Measurements from ENCODE around the gene NOL12. TPM values are rescaled to one million over a fixed set of nuclear protein-coding genes. Genes with fewer than 3 reads are reported as not detected.

The NOL12 gene
- polyA plus RNA-seq, 3 donors: 21.2 to 23.2 (median 22.4) TPM

- no peak for DNase-seq
These were observed 53.5 kb downstream of the NOL12 start for GRCh38 chr22:37739611-37740049.

GRCh38 chr22:37740455-37741311, 54.5 kb downstream of the NOL12 start:
- no peak for DNase-seq

DNA sequence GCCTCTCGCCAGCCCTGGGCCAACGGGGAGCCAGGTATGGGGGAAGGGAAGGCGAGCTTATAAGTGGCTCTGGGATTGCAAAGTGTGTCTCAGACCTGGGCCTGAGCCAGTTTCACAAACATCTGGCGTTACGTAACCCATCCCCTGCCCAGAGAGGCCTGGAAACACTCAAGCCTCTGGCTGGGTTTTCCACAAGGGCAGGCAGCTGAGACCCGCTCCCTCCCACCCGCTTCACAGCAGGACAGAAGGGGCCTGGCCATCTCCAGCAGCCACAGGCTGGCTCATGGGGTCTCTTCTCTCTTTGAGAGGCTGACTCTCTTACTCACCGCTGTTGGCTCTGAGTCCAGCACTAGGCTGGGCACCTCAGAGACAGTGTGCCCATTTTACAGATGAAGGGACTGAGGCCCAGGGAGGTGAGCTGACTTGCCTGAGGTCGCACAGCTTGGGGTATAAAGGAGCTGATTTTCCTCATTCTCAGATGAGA, 55.2 kb downstream of the NOL12 start:
- peak; percentile 85 for DNase-seq

- no peak for DNase-seq
These were observed 56.4 kb downstream of the NOL12 start for GRCh38 chr22:37742376-37743171.

Other genes starting within 250 kb of the NOL12 start
- gene MFNG, start 200.0 kb upstream of the NOL12 start, polyA plus RNA-seq (ENCODE audit: insufficient read length in 3 of 3): 10 to 100 TPM in 2 of 3 donors, 1 to 10 TPM in 1; 8.5 to 12.4 (median 11.1) TPM
- gene CARD10, start 166.9 kb upstream of the NOL12 start, polyA plus RNA-seq (ENCODE audit: insufficient read length in 3 of 3): 10 to 100 TPM; 23.4 to 29.4 (median 29.2) TPM
- 10 to 100 TPM; 45.0 to 59.7 (median 58.2) TPM for gene CDC42EP1, start 125.9 kb upstream of the NOL12 start, polyA plus RNA-seq (ENCODE audit: insufficient read length in 3 of 3)
- 10 to 100 TPM; 31.0 to 39.0 (median 37.8) TPM for gene LGALS2, start 106.3 kb upstream of the NOL12 start, polyA plus RNA-seq (ENCODE audit: insufficient read length in 3 of 3)
- 10 to 100 TPM; 51.2 to 84.9 (median 79.6) TPM for gene GGA1, start 77.5 kb upstream of the NOL12 start, polyA plus RNA-seq (ENCODE audit: insufficient read length in 3 of 3)
- gene SH3BP1, start 46.7 kb upstream of the NOL12 start, polyA plus RNA-seq (ENCODE audit: insufficient read length in 3 of 3): 10 to 100 TPM; 18.1 to 19.7 (median 19.5) TPM
- gene PDXP, start 27.6 kb upstream of the NOL12 start, polyA plus RNA-seq (ENCODE audit: insufficient read length in 3 of 3): 10 to 100 TPM; 14.5 to 19.8 (median 19.0) TPM
- 100 to 1,000 TPM; 374 to 538 (median 428) TPM for gene LGALS1, start 10.7 kb upstream of the NOL12 start, polyA plus RNA-seq (ENCODE audit: insufficient read length in 3 of 3)
- gene TRIOBP, start 10.7 kb downstream of the NOL12 start, polyA plus RNA-seq (ENCODE audit: insufficient read length in 3 of 3): 10 to 100 TPM; 65.9 to 85.7 (median 77.1) TPM
- 10 to 100 TPM; 17.0 to 17.9 (median 17.3) TPM for gene GCAT, start 121.6 kb downstream of the NOL12 start, polyA plus RNA-seq (ENCODE audit: insufficient read length in 3 of 3)
- not detected for gene GALR3, start 137.0 kb downstream of the NOL12 start, polyA plus RNA-seq (ENCODE audit: insufficient read length in 3 of 3)
- gene ANKRD54, start 158.0 kb downstream of the NOL12 start, polyA plus RNA-seq (ENCODE audit: insufficient read length in 3 of 3): 10 to 100 TPM; 26.7 to 31.8 (median 29.7) TPM
- 1,000 to 10,000 TPM in 1 of 3 donors, 100 to 1,000 TPM in 2; 860 to 1,060 (median 996) TPM for gene EIF3L, start 163.1 kb downstream of the NOL12 start, polyA plus RNA-seq (ENCODE audit: insufficient read length in 3 of 3)
- 10 to 100 TPM; 28.7 to 36.9 (median 30.8) TPM for gene MICALL1, start 220.0 kb downstream of the NOL12 start, polyA plus RNA-seq (ENCODE audit: insufficient read length in 3 of 3)

Measured in renal pelvis (tissue), 4 donors.